Measurements from ENCODE around the gene EHBP1L1. TPM values are rescaled to one million over a fixed set of nuclear protein-coding genes. Genes with fewer than 3 reads are reported as not detected.
A peak's percentile ranks its signal among the peaks of the same experiment; 100 is the strongest.

Gene EHBP1L1
- total and polyA plus RNA-seq, 2 of the 13 experiments (the other 11 are each of a cell fraction or from before 2014, with no cell fraction given): 8.3 to 10.6 TPM

DNA sequence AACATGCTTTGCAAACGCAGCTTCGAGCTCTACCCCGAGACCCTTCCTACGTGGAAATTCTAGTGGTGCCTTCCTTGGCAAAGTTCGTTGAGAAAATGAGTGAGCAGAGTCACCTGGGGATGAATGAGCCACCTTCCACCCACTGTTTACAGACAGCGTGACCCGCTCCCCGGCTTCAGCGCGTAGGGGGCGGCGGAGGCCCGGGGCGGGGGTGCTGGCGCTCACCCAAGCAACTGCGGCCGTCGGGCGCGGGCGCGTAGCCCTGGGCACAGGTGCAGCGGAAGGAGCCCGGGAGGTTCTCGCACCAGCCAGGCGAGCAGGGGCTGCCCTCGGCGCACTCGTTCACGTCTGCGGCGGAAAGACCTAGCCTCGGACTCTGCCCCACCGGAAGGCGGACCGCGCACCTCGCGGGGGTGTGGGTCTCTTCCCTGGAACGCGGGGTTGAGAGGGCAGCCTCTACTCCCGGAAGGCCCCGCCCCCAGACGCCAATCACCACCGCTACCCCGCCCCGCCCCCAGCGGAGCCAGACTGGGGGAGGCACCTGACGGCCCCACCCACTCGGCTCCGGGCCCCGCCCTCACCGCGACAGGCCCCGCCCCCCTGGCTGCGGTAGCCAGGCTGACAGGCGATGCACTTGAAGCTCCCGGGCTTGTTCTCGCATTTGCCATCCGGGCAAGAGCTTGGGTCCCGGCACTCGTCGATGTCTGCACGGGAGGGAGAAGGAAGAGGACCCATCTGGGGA, 29.5 kb upstream of the EHBP1L1 start (continued):
- TF ChIP-seq, protein P1, sequence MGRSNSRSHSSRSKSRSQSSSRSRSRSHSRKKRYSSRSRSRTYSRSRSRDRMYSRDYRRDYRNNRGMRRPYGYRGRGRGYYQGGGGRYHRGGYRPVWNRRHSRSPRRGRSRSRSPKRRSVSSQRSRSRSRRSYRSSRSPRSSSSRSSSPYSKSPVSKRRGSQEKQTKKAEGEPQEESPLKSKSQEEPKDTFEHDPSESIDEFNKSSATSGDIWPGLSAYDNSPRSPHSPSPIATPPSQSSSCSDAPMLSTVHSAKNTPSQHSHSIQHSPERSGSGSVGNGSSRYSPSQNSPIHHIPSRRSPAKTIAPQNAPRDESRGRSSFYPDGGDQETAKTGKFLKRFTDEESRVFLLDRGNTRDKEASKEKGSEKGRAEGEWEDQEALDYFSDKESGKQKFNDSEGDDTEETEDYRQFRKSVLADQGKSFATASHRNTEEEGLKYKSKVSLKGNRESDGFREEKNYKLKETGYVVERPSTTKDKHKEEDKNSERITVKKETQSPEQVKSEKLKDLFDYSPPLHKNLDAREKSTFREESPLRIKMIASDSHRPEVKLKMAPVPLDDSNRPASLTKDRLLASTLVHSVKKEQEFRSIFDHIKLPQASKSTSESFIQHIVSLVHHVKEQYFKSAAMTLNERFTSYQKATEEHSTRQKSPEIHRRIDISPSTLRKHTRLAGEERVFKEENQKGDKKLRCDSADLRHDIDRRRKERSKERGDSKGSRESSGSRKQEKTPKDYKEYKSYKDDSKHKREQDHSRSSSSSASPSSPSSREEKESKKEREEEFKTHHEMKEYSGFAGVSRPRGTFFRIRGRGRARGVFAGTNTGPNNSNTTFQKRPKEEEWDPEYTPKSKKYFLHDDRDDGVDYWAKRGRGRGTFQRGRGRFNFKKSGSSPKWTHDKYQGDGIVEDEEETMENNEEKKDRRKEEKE (IDR thresholded peaks at IDR 0.05): no peak
- no peak for TF ChIP-seq ZFP36L2 (CRISPR knock-in tag; IDR thresholded peaks at IDR 0.05)
- TF ChIP-seq ZBTB3 (CRISPR knock-in tag; IDR thresholded peaks at IDR 0.05; ENCODE audit: borderline replicate concordance, low read depth): no peak
- TF ChIP-seq ZKSCAN8 (CRISPR knock-in tag; IDR thresholded peaks at IDR 0.05; ENCODE audit: borderline replicate concordance): no peak
- no peak for TF ChIP-seq ZNF839 (CRISPR knock-in tag; IDR thresholded peaks at IDR 0.05; ENCODE audit: borderline replicate concordance)
- no peak for TF ChIP-seq SRY (CRISPR knock-in tag; IDR thresholded peaks at IDR 0.05)
- no peak for TF ChIP-seq SP1 (IDR thresholded peaks at IDR 0.05)
- peak; percentile 65 for TF ChIP-seq SP1 (CRISPR knock-in tag; IDR thresholded peaks at IDR 0.05)
- TF ChIP-seq, protein P2, sequence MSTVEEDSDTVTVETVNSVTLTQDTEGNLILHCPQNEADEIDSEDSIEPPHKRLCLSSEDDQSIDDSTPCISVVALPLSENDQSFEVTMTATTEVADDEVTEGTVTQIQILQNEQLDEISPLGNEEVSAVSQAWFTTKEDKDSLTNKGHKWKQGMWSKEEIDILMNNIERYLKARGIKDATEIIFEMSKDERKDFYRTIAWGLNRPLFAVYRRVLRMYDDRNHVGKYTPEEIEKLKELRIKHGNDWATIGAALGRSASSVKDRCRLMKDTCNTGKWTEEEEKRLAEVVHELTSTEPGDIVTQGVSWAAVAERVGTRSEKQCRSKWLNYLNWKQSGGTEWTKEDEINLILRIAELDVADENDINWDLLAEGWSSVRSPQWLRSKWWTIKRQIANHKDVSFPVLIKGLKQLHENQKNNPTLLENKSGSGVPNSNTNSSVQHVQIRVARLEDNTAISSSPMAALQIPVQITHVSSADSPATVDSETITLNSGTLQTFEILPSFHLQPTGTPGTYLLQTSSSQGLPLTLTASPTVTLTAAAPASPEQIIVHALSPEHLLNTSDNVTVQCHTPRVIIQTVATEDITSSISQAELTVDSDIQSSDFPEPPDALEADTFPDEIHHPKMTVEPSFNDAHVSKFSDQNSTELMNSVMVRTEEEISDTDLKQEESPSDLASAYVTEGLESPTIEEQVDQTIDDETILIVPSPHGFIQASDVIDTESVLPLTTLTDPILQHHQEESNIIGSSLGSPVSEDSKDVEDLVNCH (CRISPR knock-in tag; IDR thresholded peaks at IDR 0.05): no peak
- no peak for TF ChIP-seq LCORL (IDR thresholded peaks at IDR 0.05)
- no peak for TF ChIP-seq LCORL (CRISPR knock-in tag; IDR thresholded peaks at IDR 0.05)
- TF ChIP-seq SNAPC2 (CRISPR knock-in tag; IDR thresholded peaks at IDR 0.05): no peak
- TF ChIP-seq, protein P3, sequence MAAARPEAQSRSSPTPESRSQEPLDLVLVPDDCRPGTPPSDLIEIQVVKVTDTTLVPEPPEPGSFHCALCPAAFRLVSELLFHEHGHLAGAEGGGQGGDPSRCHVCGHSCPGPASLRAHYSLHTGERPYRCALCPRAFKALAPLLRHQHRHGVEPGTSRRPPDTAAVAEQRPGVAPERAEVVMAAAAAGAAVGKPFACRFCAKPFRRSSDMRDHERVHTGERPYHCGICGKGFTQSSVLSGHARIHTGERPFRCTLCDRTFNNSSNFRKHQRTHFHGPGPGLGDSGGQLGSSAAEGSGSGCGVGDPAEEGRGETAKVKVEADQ (CRISPR knock-in tag; IDR thresholded peaks at IDR 0.05; ENCODE audit: borderline replicate concordance): no peak
- TF ChIP-seq HHEX (CRISPR knock-in tag; IDR thresholded peaks at IDR 0.05): no peak
- TF ChIP-seq, protein P4, sequence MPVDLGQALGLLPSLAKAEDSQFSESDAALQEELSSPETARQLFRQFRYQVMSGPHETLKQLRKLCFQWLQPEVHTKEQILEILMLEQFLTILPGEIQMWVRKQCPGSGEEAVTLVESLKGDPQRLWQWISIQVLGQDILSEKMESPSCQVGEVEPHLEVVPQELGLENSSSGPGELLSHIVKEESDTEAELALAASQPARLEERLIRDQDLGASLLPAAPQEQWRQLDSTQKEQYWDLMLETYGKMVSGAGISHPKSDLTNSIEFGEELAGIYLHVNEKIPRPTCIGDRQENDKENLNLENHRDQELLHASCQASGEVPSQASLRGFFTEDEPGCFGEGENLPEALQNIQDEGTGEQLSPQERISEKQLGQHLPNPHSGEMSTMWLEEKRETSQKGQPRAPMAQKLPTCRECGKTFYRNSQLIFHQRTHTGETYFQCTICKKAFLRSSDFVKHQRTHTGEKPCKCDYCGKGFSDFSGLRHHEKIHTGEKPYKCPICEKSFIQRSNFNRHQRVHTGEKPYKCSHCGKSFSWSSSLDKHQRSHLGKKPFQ (CRISPR knock-in tag; IDR thresholded peaks at IDR 0.05; ENCODE audit: insufficient replicate concordance): no peak
- TF ChIP-seq GATAD2A (CRISPR knock-in tag; IDR thresholded peaks at IDR 0.05): peak; percentile 34; the same call in 1 of the 2 replicates
- TF ChIP-seq, protein P5, sequence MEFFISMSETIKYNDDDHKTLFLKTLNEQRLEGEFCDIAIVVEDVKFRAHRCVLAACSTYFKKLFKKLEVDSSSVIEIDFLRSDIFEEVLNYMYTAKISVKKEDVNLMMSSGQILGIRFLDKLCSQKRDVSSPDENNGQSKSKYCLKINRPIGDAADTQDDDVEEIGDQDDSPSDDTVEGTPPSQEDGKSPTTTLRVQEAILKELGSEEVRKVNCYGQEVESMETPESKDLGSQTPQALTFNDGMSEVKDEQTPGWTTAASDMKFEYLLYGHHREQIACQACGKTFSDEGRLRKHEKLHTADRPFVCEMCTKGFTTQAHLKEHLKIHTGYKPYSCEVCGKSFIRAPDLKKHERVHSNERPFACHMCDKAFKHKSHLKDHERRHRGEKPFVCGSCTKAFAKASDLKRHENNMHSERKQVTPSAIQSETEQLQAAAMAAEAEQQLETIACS (CRISPR knock-in tag; IDR thresholded peaks at IDR 0.05): no peak
- TF ChIP-seq, protein P6, sequence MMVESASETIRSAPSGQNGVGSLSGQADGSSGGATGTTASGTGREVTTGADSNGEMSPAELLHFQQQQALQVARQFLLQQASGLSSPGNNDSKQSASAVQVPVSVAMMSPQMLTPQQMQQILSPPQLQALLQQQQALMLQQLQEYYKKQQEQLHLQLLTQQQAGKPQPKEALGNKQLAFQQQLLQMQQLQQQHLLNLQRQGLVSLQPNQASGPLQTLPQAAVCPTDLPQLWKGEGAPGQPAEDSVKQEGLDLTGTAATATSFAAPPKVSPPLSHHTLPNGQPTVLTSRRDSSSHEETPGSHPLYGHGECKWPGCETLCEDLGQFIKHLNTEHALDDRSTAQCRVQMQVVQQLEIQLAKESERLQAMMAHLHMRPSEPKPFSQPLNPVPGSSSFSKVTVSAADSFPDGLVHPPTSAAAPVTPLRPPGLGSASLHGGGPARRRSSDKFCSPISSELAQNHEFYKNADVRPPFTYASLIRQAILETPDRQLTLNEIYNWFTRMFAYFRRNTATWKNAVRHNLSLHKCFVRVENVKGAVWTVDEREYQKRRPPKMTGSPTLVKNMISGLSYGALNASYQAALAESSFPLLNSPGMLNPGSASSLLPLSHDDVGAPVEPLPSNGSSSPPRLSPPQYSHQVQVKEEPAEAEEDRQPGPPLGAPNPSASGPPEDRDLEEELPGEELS (CRISPR knock-in tag; IDR thresholded peaks at IDR 0.05): 0 out of 2 replicates have a peak, but pooled peaks have one; percentile 34

Data from HepG2 (cell line).